Gastroesophageal sphincter (tissue), 3 donors: ENCODE results near the gene CDC123.

ENCODE experiments used
- CTCF ChIP-seq, 4 experiments: fragments of 200-600 bp in 2 of 4; fragments of 450-650 bp in 2 of 4; sonication (generic) in 1 of 4; IDR thresholded peaks; one replicate each; pipeline ENCODE4 v1.5.1; 2017 to 2019; ENCODE audit warnings: antibody characterized with exemption in 4 of 4, mild to moderate bottlenecking in 2 of 4, moderate library complexity in 2 of 4
- POLR2A ChIP-seq, 2 donors: fragments of 450-650 bp; IDR thresholded peaks; one replicate each; pipeline ENCODE4 v1.6.1; 2017; ENCODE audit warnings: antibody characterized with exemption in 2 of 2, mild to moderate bottlenecking in 2 of 2, moderate library complexity in 1 of 2

- no peak for TF ChIP-seq POLR2A (IDR thresholded peaks at IDR 0.05)
- TF ChIP-seq CTCF (IDR thresholded peaks at IDR 0.05), result no peak
Measured at GRCh38 chr10:12235796-12236195, 39.8 kb downstream of the CDC123 start.
